ENCODE measurements around the gene DACH1. TPM values are rescaled to one million over a fixed set of nuclear protein-coding genes. Genes with fewer than 3 reads are reported as not detected.

The DACH1 gene
- total and polyA plus RNA-seq, 2 of the 8 experiments (the other 6 are each of a cell fraction or from before 2014, with no cell fraction given), result 0.12 to 0.67 TPM

DNA sequence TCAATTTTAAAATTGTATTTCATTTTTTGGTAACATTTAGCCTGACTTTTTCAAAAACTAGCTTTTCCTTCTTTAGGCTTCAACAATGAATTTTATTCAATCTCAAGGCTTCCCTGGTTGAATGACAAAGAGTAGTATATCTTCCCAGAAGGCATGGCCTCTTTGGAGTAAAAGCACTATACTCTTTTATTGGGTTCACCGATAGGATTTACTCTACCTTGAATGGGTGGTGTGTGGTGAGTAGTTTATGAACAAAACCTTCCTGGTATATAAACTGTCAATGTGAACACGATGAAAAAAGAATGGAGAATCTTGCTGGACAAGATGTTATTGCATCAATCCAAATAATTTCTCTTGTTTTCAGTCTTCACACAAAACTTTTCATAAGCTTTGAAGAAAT, 167.7 kb downstream of the DACH1 start (continued):
- TF ChIP-seq SIX5 (IDR thresholded peaks at IDR 0.05; ENCODE audit: low read depth, low read length) (no peak), KDM5A (IDR thresholded peaks at IDR 0.05; ENCODE audit: low read length) (no peak)

Measured in H1 (cell line).